ENCODE results near the gene CEP63. TPM values are rescaled to one million over a fixed set of nuclear protein-coding genes. Genes with fewer than 3 reads are reported as not detected.
"Not testable (repeated sequence)": the region's sequence is repeated elsewhere in the genome, so short reads cannot be mapped to it uniquely, and the experiment has no call there.

CEP63 gene
- total RNA-seq, 2 experiments from 2014 or later: 18.0 to 19.4 TPM

GRCh38 chr3:134495980-134496379 is 10.1 kb downstream of the CEP63 start:
- ChIA-PET POLR2A (no interaction called here), CTCF (no interaction called here)

- ChIA-PET CTCF (no interaction called here), POLR2A (no interaction called here)
These were observed 10.7 kb downstream of the CEP63 start for GRCh38 chr3:134496471-134497071.

GRCh38 chr3:134503266-134503665 is 17.4 kb downstream of the CEP63 start:
- POLR2A ChIA-PET: no interaction called here
- CTCF ChIA-PET: no interaction called here

- ChIA-PET CTCF (no interaction called here), POLR2A (no interaction called here)
These were observed 18.3 kb downstream of the CEP63 start for GRCh38 chr3:134504132-134504531.

- CTCF ChIA-PET: no interaction called here
- POLR2A ChIA-PET: no interaction called here
These were observed 19.6 kb downstream of the CEP63 start for GRCh38 chr3:134505485-134505884.

GRCh38 chr3:134511500-134511899 is 25.6 kb downstream of the CEP63 start:
- ChIA-PET POLR2A (no interaction called here), CTCF (no interaction called here)

- ChIA-PET POLR2A (no interaction called here), CTCF (no interaction called here)
These were observed 31.0 kb downstream of the CEP63 start for GRCh38 chr3:134516905-134517304.

- ChIA-PET CTCF (no interaction called here), POLR2A (no interaction called here)
These were observed 31.9 kb downstream of the CEP63 start for GRCh38 chr3:134517791-134518190.

- CTCF ChIA-PET: no interaction called here
- POLR2A ChIA-PET: no interaction called here
These were observed 36.7 kb downstream of the CEP63 start for GRCh38 chr3:134522541-134522940.

GRCh38 chr3:134525293-134525692 is 39.4 kb downstream of the CEP63 start:
- ChIA-PET CTCF (no interaction called here), POLR2A (no interaction called here)

- CTCF ChIA-PET: no interaction called here
- POLR2A ChIA-PET: no interaction called here
These were observed 40.5 kb downstream of the CEP63 start for GRCh38 chr3:134526319-134526718.

GRCh38 chr3:134527037-134527436 is 41.2 kb downstream of the CEP63 start:
- CTCF ChIA-PET: no interaction called here

GRCh38 chr3:134527538-134528186 is 41.8 kb downstream of the CEP63 start:
- POLR2A ChIA-PET: no interaction called here
- CTCF ChIA-PET: no interaction called here

More at GRCh38 chr3:134527037-134527436, 41.2 kb downstream of the CEP63 start:
- POLR2A ChIA-PET: no interaction called here

- ChIA-PET CTCF (no interaction called here), POLR2A (no interaction called here)
These were observed 47.6 kb downstream of the CEP63 start for GRCh38 chr3:134533493-134533892.

GRCh38 chr3:134535186-134535970 is 49.5 kb downstream of the CEP63 start:
- ChIA-PET POLR2A (no interaction called here), CTCF (no interaction called here)

GRCh38 chr3:134536781-134537180 is 50.9 kb downstream of the CEP63 start:
- ChIA-PET POLR2A (no interaction called here), CTCF (no interaction called here)

GRCh38 chr3:134542287-134542958 is 56.6 kb downstream of the CEP63 start:
- CTCF ChIA-PET: interaction anchor here (0.7 kb wide), 1 partner anchor 1352 kb away, joined by 3 read pairs; no protein-coding TSS in a partner anchor
- POLR2A ChIA-PET: no interaction called here

- ChIA-PET CTCF (no interaction called here), POLR2A (no interaction called here)
These were observed 57.3 kb downstream of the CEP63 start for GRCh38 chr3:134543113-134543512.

- POLR2A ChIA-PET: no interaction called here
- CTCF ChIA-PET: no interaction called here
These were observed 58.5 kb downstream of the CEP63 start for GRCh38 chr3:134544316-134544715.

GRCh38 chr3:134544783-134545182 is 58.9 kb downstream of the CEP63 start:
- POLR2A ChIA-PET, CTCF ChIA-PET: not testable (repeated sequence)

GRCh38 chr3:134545818-134546217 is 60.0 kb downstream of the CEP63 start:
- POLR2A ChIA-PET: no interaction called here
- CTCF ChIA-PET: no interaction called here
